Gastroesophageal sphincter (tissue), 4 donors: ENCODE results near the gene ATG2A. TPM values are rescaled to one million over a fixed set of nuclear protein-coding genes. Genes with fewer than 3 reads are reported as not detected.

Source experiments
- ATAC-seq: fragments of 150-250 bp; one replicate; pipeline ENCODE4 v1.9.1; 2016; ENCODE audit warnings: mild to moderate bottlenecking, moderate library complexity
- H3K27ac ChIP-seq, 4 donors: fragments of 200-600 bp; sonication (generic) in 3 of 4; 1 replicate in 3 of 4; 2 replicates in 1 of 4; pipeline ENCODE4 v1.5.1; 2016 to 2019
- H3K27me3 ChIP-seq: fragments of 200-600 bp; sonication (generic); one replicate; pipeline ENCODE4 v1.5.1; 2019
- H3K36me3 ChIP-seq, 2 donors: fragments of 200-600 bp; sonication (generic); one replicate each; pipeline ENCODE4 v1.5.1; 2019; ENCODE audit warnings: control low read depth in 1 of 2
- H3K4me1 ChIP-seq, 3 donors: fragments of 200-600 bp; sonication (generic); 1 replicate in 2 of 3; 2 replicates in 1 of 3; pipeline ENCODE4 v1.5.1; 2016 to 2019; ENCODE audit warnings: control low read depth in 2 of 3
- H3K4me3 ChIP-seq, 2 donors: fragments of 200-600 bp; sonication (generic); one replicate each; pipeline ENCODE4 v1.5.1; 2019; ENCODE audit warnings: mild to moderate bottlenecking in 1 of 2, moderate library complexity in 1 of 2
- H3K9me3 ChIP-seq, 3 donors: fragments of 200-600 bp; sonication (generic); one replicate each; pipeline ENCODE4 v1.5.1; 2017 to 2019; ENCODE audit warnings: control low read depth in 2 of 3
- CTCF ChIP-seq, 4 experiments: fragments of 200-600 bp in 2 of 4; fragments of 450-650 bp in 2 of 4; sonication (generic) in 1 of 4; IDR thresholded peaks; one replicate each; pipeline ENCODE4 v1.5.1; 2017 to 2019; ENCODE audit warnings: antibody characterized with exemption in 4 of 4, mild to moderate bottlenecking in 2 of 4, moderate library complexity in 2 of 4
- EP300 ChIP-seq: sonication (generic); formaldehyde crosslinking; IDR thresholded peaks from one replicate; pipeline ENCODE4 v1.6.1; 2017; ENCODE audit warnings: antibody characterized with exemption, mild to moderate bottlenecking
- POLR2A ChIP-seq, 2 donors: fragments of 450-650 bp; IDR thresholded peaks; one replicate each; pipeline ENCODE4 v1.6.1; 2017; ENCODE audit warnings: antibody characterized with exemption in 2 of 2, mild to moderate bottlenecking in 2 of 2, moderate library complexity in 1 of 2
- POLR2AphosphoS5 ChIP-seq: sonication (generic); formaldehyde crosslinking; IDR thresholded peaks from one replicate; pipeline ENCODE4 v1.6.1; 2017; ENCODE audit warnings: antibody characterized with exemption
- WGBS, 2 donors: methylation state at CpG; one replicate each; pipeline ENCODE4 v1.1.5; 2018; ENCODE audit warnings: low coverage in 1 of 2; 5-methylcytosine and 5-hydroxymethylcytosine counted together
- total RNA-seq, 4 donors: library from RNA; depleted of rRNA; stranded (reverse); fragments of >200 nt; gene quantifications; one replicate each; pipeline ENCODE4 v1.1.0, GENCODE V29; 2016

The ATG2A gene
- total RNA-seq, 4 donors from 2014 or later = 18.8 to 27.2 (median 26.3) TPM

GRCh38 chr11:64911689-64912088 lies 5.3 kb downstream of the ATG2A start:
- Histone ChIP-seq H3K27me3 (no peaks in the 10 kb centered on the region), H3K9me3 (no peaks in the 10 kb centered on the region), H3K4me3 (no peak overlapping the region), H3K27ac (no peak overlapping the region), H3K4me1 (peaks cover 2 to 25% (median 11%) of the 10 kb centered on the region in 3 donors), H3K36me3 (peaks cover 0 to 81% of the 10 kb centered on the region in 2 donors)
- WGBS, 2 donors = 80% methylated on average over 1 of the region's 9 CpGs; no CpG with 5 or more reads in 1 of the 2 donors
- no peak for ATAC-seq
- TF ChIP-seq CTCF (IDR thresholded peaks at IDR 0.05) (no peak), EP300 (no peak)

GRCh38 chr11:64911142-64911541 lies 5.9 kb downstream of the ATG2A start:
- 79% methylated on average over 4 of the region's 7 CpGs; no CpG with 5 or more reads in 1 of the 2 donors for WGBS, 2 donors
- Histone ChIP-seq H3K36me3 (peaks cover 0 to 86% of the 10 kb centered on the region in 2 donors), H3K27me3 (no peaks in the 10 kb centered on the region), H3K4me3 (no peak overlapping the region), H3K9me3 (no peaks in the 10 kb centered on the region), H3K27ac (no peak overlapping the region), H3K4me1 (peaks cover 2 to 19% (median 10%) of the 10 kb centered on the region in 3 donors)
- ATAC-seq = no peak
- TF ChIP-seq POLR2A (IDR thresholded peaks at IDR 0.05) (no peak), EP300 (no peak), CTCF (IDR thresholded peaks at IDR 0.05) (no peak), POLR2AphosphoS5 (no peak)

GRCh38 chr11:64910451-64911093 lies 6.4 kb downstream of the ATG2A start:
- 90% methylated on average over 2 of the region's 27 CpGs; no CpG with 5 or more reads in 1 of the 2 donors for WGBS, 2 donors
- TF ChIP-seq CTCF (IDR thresholded peaks at IDR 0.05) (no peak), EP300 (no peak), POLR2AphosphoS5 (no peak), POLR2A (IDR thresholded peaks at IDR 0.05) (no peak)
- ATAC-seq = no peak
- Histone ChIP-seq H3K9me3 (no peaks in the 10 kb centered on the region), H3K27ac (no peak overlapping the region), H3K4me1 (peaks cover under 1 to 14% (median 4%) of the 10 kb centered on the region in 3 donors), H3K36me3 (peaks cover 0 to 92% of the 10 kb centered on the region in 2 donors), H3K4me3 (no peak overlapping the region), H3K27me3 (no peaks in the 10 kb centered on the region)

GRCh38 chr11:64909653-64910343 lies 7.2 kb downstream of the ATG2A start:
- no CpG with 5 or more reads among the region's 39 CpGs for WGBS, 2 donors
- TF ChIP-seq EP300 (no peak), POLR2AphosphoS5 (no peak), CTCF (IDR thresholded peaks at IDR 0.05) (no peak)
- no peaks in the 10 kb centered on the region for H3K9me3 ChIP-seq
- peaks cover 0 to 100% of the 10 kb centered on the region in 2 donors for H3K36me3 ChIP-seq
- ATAC-seq = no peak
- H3K27me3 ChIP-seq = no peaks in the 10 kb centered on the region
- no peak overlapping the region for H3K4me3 ChIP-seq
- no peak overlapping the region for H3K27ac ChIP-seq
- H3K4me1 ChIP-seq = peaks cover 0 to 6% (median 0%) of the 10 kb centered on the region in 3 donors

GRCh38 chr11:64908766-64909165 lies 8.2 kb downstream of the ATG2A start:
- TF ChIP-seq POLR2A (IDR thresholded peaks at IDR 0.05) (no peak), POLR2AphosphoS5 (no peak), EP300 (no peak), CTCF (IDR thresholded peaks at IDR 0.05) (no peak)
- H3K36me3 ChIP-seq = peaks cover 0 to 100% of the 10 kb centered on the region in 2 donors
- H3K4me1 ChIP-seq = no peaks in the 10 kb centered on the region
- no peak overlapping the region for H3K27ac ChIP-seq
- no peak overlapping the region for H3K4me3 ChIP-seq
- no peaks in the 10 kb centered on the region for H3K27me3 ChIP-seq
- no peaks in the 10 kb centered on the region for H3K9me3 ChIP-seq
- ATAC-seq = no peak
- WGBS, 2 donors = 89% methylated on average over 5 of the region's 11 CpGs; no CpG with 5 or more reads in 1 of the 2 donors
